Dedifferentiated amniotic fluid mesenchymal stem cell (primary cell): Measurements from ENCODE around the gene RABGAP1L.
"Not testable (repeated sequence)": the region's sequence is repeated elsewhere in the genome, so short reads cannot be mapped to it uniquely, and the experiment has no call there.

Experiments used
- DNase-seq: peaks from one replicate; pipeline ENCODE4 v3.0.0-alpha.2; 2016; ENCODE audit errors: extremely low spot score

RABGAP1L gene

DNA sequence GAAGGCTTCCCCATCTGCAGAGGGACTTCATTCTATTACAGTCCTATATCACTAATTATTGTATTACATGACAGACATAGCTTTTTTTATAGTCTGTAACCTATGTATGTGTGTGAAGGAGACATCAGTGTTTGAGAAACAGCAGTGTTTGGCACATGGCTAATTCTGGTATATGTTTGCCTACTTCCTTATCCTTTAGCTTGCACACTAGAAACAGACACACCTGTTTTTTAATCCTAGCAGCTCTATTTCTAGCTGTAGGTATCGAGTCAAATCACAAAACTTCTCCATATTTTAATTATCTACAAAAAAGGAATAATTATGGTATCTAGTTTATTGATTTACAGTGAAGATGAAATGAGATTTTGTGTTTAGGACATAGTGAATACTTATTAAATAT lies 711.0 kb downstream of the RABGAP1L start:
- no peak for DNase-seq

- DNase-seq: no peak
Measured at GRCh38 chr1:174871886-174872285, 712.6 kb downstream of the RABGAP1L start.

- no peak for DNase-seq
Measured at GRCh38 chr1:174872615-174873058, 713.3 kb downstream of the RABGAP1L start.

DNA sequence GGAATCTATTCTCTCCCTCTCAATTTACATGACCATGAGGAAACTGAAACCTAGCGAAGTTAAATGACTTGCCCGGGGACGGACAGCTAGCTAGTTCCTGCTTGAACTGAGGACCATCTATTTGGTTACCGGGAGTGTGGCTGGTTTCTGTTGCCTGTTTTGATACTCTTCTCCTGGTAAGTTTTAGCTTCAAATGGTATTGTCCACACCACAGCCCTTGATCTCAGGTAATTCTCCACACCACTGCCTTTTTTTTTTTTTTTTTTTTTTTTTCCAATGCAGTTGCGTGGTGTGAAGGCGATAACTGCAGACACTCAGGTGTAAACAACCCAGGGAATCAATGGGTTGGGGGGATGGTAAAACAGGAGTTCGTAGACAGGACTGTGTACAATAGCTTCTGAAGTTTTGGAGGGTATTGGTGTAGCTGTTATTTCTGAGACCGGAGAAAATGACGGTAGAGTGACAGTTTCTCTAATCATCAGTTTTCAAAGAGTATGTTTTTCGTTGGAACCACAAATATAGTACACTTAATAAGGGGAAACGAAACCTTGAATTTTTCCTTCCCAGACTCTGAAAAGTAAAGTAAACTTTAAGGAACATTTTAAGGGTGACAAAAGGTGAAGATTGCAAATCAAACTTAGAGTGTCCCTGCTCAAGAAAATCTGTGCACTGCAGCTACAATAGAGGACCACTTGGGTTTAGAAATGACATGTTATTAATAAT lies 715.2 kb downstream of the RABGAP1L start:
- DNase-seq: no peak

GRCh38 chr1:174875306-174875705 lies 716.0 kb downstream of the RABGAP1L start:
- DNase-seq: no peak

DNA sequence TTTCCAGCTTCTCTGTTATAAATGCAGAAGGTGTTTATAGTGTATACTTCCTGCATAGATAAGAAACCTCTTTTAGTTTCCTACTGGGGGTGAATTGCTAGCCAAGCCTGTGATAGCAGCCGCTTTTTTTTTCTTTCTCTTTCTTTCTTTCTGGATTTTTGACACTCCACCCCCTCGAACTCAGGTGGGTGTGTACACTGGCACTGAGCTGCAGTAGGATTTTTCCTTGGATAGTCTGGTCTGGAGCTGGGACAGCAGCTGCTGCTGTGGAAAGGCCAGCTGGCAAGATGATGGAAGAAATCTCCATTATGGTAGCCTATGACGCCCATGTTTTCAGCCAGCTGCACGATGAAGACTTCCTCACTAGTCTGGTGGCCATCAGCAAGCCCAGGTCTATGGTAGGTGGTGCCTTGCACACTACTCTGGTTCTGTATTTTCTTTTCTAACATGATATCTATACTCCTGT lies 717.9 kb downstream of the RABGAP1L start:
- DNase-seq: no peak

DNA sequence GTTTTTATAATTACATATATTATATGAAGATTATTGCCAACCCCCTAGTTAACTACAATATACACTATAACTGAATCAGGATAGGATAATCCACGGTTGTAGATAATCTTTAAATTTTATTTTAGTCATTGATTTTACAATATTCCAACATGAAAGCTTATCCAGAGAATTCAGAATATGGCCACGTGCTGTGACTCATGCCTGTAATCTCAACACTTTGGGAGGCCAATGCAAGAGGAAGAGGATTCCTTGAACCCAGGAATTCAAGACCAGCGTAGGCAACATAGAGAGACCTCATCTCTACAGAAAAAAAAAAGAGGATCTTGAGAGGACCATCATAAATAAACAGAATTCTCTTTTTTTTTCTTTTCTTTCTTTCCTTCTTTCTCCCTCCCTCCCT lies 720.9 kb downstream of the RABGAP1L start:
- no peak for DNase-seq

GRCh38 chr1:174883409-174883808 lies 724.1 kb downstream of the RABGAP1L start:
- no peak for DNase-seq

- no peak for DNase-seq
Measured at GRCh38 chr1:174884038-174884437, 724.7 kb downstream of the RABGAP1L start.

DNA sequence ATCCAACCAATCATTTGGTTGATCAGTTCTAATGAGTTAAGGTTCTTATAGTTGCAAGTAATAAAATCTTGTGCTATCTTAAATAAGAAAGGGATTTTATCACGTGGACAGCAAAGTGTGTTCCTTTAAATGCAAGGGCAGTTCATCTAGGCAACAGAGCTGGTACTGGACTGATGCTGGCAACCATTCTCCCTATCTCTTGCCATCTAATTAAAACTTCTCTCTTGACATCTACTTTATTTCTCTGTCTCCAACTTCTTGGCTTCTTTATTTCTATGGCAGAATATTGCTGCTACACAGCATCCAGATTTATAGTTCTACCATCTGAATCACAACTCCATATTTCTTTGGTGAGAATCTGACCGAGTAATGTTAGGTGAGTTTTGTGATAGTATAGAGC lies 725.2 kb downstream of the RABGAP1L start:
- DNase-seq: no peak

DNA sequence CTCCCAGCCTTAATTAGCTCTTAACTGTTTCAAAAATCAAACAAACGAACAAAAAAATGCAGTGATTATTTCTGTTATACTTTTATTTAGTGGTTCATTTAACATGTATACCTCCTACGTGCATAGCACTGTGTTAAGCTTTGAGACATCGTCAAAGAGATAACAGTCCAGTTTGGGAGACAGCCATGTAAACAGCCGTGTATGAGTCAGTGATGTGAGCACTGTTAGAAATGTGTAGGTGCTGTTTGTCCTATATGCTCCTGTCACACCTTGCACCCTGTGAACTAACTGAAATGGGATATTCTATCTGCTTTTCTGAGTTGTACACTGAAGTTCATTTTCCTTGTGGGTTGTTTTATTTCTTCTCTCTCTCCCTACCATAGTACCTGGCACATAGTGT lies 730.7 kb downstream of the RABGAP1L start:
- no peak for DNase-seq

GRCh38 chr1:174892016-174892415 lies 732.7 kb downstream of the RABGAP1L start:
- DNase-seq: no peak

DNA sequence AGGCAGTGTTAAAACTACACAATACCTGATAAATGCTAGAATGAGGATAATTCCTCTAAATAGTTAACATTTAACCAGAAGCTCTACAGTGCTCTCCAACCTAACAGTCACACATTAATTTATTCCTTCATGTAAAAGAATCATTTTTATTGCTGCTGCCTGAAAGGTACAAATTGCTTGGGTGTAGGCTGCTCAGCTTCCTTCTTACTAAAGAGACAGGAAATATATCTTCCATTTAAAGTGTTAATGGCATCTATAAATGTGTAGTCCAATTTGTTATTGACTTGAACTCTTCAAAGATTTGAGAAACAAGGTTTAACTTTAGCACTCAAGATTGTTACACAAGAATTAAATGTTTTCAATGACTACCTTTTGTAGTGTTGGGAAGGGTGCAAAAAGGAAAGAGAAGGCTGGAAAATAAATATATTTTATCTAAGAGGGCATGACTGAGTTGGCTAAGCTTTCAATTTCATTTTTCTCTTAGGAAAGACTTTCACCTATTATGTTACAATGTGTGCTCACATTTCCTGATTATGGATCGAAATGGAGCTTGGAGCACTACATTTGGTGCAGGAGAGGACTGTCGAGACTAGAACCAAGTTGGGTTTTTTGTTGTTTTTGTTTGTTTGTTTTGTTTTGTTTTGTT lies 734.9 kb downstream of the RABGAP1L start:
- no peak for DNase-seq

- DNase-seq: not testable (repeated sequence)
Measured at GRCh38 chr1:174895610-174896009, 736.3 kb downstream of the RABGAP1L start.

GRCh38 chr1:174898102-174898797 lies 738.9 kb downstream of the RABGAP1L start:
- no peak for DNase-seq

- no peak for DNase-seq
Measured at GRCh38 chr1:174900317-174900716, 741.0 kb downstream of the RABGAP1L start.

DNA sequence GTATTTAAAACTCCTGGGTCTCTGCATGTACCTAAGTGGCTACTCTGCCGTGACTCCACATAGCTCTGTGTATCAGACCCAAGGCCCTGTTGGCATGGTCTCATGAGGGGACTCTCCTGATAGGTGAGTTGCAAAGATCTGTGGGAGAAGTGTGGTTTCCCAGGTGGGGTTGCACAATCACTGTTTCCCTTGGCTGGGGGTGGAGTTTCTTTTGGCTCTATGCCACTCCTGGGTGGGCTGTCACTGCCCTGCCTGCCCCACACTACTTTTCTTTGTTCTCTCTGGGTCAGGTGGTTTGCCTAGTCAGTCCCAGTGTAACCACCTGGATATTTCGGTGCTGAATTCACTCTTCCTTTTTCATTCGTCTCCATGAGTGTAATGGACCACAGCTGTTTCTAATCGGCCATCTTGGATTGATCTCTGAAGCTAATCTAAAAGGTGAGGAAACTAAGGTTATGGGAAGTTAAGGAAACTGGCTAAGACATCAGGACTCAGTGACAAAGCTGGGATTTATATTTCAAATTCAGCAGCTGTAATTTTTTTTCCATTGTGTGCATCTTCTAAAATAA lies 743.3 kb downstream of the RABGAP1L start:
- DNase-seq: no peak

DNA sequence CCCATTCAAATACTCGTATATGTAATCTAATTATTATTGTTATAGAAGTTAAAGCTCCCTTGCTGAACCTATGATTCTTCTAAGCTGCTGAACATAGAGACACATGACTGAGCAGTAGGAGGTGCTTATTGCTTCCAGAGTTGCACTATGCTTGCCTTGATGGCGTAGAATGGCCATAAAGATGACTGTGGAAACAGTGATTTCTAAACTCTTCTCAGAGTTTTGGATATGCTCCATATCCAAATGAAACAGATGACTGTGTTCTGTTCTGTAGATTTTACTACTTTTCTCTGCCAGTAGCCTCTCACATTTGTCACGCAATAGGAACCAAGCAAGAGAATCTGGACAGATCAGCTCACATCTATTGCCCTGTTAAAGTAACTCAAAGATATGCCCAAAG lies 752.3 kb downstream of the RABGAP1L start:
- no peak for DNase-seq

- no peak for DNase-seq
Measured at GRCh38 chr1:174912264-174912663, 752.9 kb downstream of the RABGAP1L start.

GRCh38 chr1:174913225-174913903 lies 754.0 kb downstream of the RABGAP1L start:
- no peak for DNase-seq

- no peak for DNase-seq
Measured at GRCh38 chr1:174914991-174915390, 755.7 kb downstream of the RABGAP1L start.

DNA sequence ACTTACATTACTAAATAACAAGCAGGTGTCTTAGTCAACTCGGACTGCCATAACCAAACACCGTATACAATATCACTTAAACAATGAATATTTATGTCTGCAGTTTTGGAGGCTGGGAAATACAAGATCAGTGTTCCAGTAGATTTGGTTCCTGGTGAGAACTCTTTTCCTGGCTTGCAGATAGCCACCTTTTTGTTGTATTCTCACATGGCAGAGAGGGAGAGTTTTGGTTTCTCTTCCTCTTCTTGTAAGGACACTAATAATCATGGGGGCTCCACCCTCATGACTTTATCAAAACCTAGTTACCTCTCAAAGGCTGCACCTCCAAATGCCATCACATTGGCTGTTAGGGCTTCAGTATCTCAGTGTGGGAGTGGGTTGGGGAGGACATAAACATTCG lies 757.5 kb downstream of the RABGAP1L start:
- DNase-seq: no peak
